ENCODE data around the gene CFAP46.

Gene CFAP46

GRCh38 chr10:132866601-132867381, 75.6 kb downstream of the CFAP46 start:
- DNase-seq, result no peak

GRCh38 chr10:132865851-132866600, 76.3 kb downstream of the CFAP46 start:
- DNase-seq, result no peak

- DNase-seq, result no peak
Observed at GRCh38 chr10:132865171-132865631, 77.2 kb downstream of the CFAP46 start.

GRCh38 chr10:132862485-132863420, 79.6 kb downstream of the CFAP46 start:
- no peak for DNase-seq

GRCh38 chr10:132861884-132862461, 80.4 kb downstream of the CFAP46 start:
- DNase-seq, result no peak

- DNase-seq, result no peak
Observed at GRCh38 chr10:132861116-132861691, 81.2 kb downstream of the CFAP46 start.

GRCh38 chr10:132860532-132860931, 81.8 kb downstream of the CFAP46 start:
- DNase-seq, result no peak

GRCh38 chr10:132859084-132859855, 83.1 kb downstream of the CFAP46 start:
- no peak for DNase-seq

- no peak for DNase-seq
Observed at GRCh38 chr10:132858121-132859081, 84.0 kb downstream of the CFAP46 start.

GRCh38 chr10:132856869-132857524, 85.4 kb downstream of the CFAP46 start:
- DNase-seq, result no peak

GRCh38 chr10:132855889-132856288, 86.5 kb downstream of the CFAP46 start:
- no peak for DNase-seq

GRCh38 chr10:132851451-132851850, 90.9 kb downstream of the CFAP46 start:
- DNase-seq, result no peak

GRCh38 chr10:132850896-132851295, 91.5 kb downstream of the CFAP46 start:
- no peak for DNase-seq

- DNase-seq, result no peak
Observed at GRCh38 chr10:132850246-132850645, 92.1 kb downstream of the CFAP46 start.

- no peak for DNase-seq
Observed at GRCh38 chr10:132849546-132850031, 92.8 kb downstream of the CFAP46 start.

GRCh38 chr10:132848951-132849545, 93.3 kb downstream of the CFAP46 start:
- DNase-seq, result no peak

GRCh38 chr10:132848291-132848701, 94.1 kb downstream of the CFAP46 start:
- peak in 1 of 56 donors; percentile 8 for DNase-seq

Measured in amygdala (tissue), 56 donors.